ENCODE results near the gene GSTO2.
"Not testable (repeated sequence)": the region's sequence is repeated elsewhere in the genome, so short reads cannot be mapped to it uniquely, and the experiment has no call there.

GSTO2 gene

DNA sequence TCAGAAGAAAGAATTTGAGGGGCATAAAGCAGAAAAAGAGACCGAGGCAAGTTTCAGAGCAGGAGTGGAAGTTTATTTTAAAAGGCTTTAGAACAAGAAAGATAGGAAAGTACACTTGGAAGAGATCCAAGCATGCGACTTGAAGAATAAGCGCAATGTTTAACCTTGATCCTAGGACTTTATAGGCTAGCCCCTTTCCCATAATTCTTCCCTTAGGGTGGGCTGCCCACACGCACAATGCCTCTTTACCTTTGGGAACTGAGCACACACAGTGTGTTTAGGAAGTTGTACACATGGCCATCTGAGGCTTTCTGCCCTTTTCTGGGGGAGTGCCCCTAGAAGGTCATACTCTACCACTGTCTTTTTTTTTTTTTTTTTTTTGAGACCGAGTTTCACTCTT lies 25.5 kb upstream of the GSTO2 start:
- H3K4me3 ChIP-seq (ENCODE audit: low read depth, low read length), result no peak overlapping the region
- ChIA-PET POLR2A (no interaction called here), CTCF (no interaction called here)
- no peak for DNase-seq (ENCODE audit: low read depth, low spot score)
- TF ChIP-seq, protein P1, sequence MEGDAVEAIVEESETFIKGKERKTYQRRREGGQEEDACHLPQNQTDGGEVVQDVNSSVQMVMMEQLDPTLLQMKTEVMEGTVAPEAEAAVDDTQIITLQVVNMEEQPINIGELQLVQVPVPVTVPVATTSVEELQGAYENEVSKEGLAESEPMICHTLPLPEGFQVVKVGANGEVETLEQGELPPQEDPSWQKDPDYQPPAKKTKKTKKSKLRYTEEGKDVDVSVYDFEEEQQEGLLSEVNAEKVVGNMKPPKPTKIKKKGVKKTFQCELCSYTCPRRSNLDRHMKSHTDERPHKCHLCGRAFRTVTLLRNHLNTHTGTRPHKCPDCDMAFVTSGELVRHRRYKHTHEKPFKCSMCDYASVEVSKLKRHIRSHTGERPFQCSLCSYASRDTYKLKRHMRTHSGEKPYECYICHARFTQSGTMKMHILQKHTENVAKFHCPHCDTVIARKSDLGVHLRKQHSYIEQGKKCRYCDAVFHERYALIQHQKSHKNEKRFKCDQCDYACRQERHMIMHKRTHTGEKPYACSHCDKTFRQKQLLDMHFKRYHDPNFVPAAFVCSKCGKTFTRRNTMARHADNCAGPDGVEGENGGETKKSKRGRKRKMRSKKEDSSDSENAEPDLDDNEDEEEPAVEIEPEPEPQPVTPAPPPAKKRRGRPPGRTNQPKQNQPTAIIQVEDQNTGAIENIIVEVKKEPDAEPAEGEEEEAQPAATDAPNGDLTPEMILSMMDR (IDR thresholded peaks at IDR 0.05; ENCODE audit: insufficient read depth, low read length, missing control alignments), result no peak

- ChIA-PET POLR2A (no interaction called here), CTCF (no interaction called here)
- DNase-seq (ENCODE audit: low read depth, low spot score), result no peak
- TF ChIP-seq, protein P1 (IDR thresholded peaks at IDR 0.05; ENCODE audit: insufficient read depth, low read length, missing control alignments), result no peak
- no peak overlapping the region for H3K4me3 ChIP-seq (ENCODE audit: low read depth, low read length)
These were observed 23.8 kb upstream of the GSTO2 start for GRCh38 chr10:104245066-104245632.

GRCh38 chr10:104246976-104247375 lies 22.0 kb upstream of the GSTO2 start:
- POLR2A ChIA-PET, result no interaction called here
- H3K4me3 ChIP-seq (ENCODE audit: low read depth, low read length), result no peak overlapping the region
- CTCF ChIA-PET, result no interaction called here
- no peak for DNase-seq (ENCODE audit: low read depth, low spot score)
- TF ChIP-seq, protein P1 (IDR thresholded peaks at IDR 0.05; ENCODE audit: insufficient read depth, low read length, missing control alignments), result no peak

- H3K4me3 ChIP-seq (ENCODE audit: low read depth, low read length), result no peak overlapping the region
- POLR2A ChIA-PET, result no interaction called here
- CTCF ChIA-PET, result no interaction called here
- TF ChIP-seq, protein P1 (IDR thresholded peaks at IDR 0.05; ENCODE audit: insufficient read depth, low read length, missing control alignments), result no peak
- no peak for DNase-seq (ENCODE audit: low read depth, low spot score)
These were observed 21.4 kb upstream of the GSTO2 start for GRCh38 chr10:104247513-104248146.

DNA sequence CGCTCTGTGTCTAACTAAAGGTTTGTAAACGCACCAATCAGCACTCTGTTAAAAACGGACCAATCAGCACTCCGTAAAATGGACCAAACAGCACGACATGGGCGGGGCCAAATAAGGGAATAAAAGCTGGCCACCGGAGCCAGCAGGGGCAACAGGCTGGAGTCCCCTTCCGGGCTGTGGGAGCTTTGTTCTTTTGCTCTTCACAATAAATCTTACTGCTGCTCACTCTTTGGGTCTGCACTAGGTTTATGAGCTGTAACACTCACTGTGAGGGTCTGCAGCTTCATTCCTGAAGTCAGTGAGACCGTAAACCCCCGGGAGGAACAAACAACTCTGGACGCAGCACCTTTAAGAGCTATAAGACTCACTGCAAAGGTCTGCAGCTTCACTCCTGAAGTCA lies 20.1 kb upstream of the GSTO2 start:
- POLR2A ChIA-PET, result not testable (repeated sequence)

DNA sequence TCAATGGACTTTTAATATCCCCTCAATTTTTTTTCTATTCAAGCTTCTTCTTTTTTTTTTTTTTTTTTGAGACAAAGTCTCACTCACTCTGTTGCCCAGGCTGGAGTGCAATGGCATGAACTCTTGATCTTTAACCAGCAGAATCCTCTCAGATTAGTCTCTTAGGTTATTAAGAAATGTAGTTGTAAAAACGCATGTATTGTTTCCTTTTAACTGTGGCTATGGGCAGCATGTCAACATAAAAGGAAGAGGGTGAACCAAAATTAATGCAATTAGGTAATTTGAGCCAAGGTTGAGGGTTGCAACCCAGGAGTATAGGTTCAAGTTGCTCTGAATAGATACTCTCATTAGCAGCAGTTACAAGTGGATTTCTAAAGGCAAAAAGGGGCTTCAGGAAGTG lies 18.6 kb upstream of the GSTO2 start:
- no peak for DNase-seq (ENCODE audit: low read depth, low spot score)
- TF ChIP-seq, protein P1 (IDR thresholded peaks at IDR 0.05; ENCODE audit: insufficient read depth, low read length, missing control alignments), result no peak
- ChIA-PET CTCF (no interaction called here), POLR2A (no interaction called here)
- H3K4me3 ChIP-seq (ENCODE audit: low read depth, low read length), result no peak overlapping the region

More for the DNA sequence above, 20.1 kb upstream of the GSTO2 start:
- CTCF ChIA-PET; DNase-seq (ENCODE audit: low read depth, low spot score); H3K4me3 ChIP-seq (ENCODE audit: low read depth, low read length): not testable (repeated sequence)

DNA sequence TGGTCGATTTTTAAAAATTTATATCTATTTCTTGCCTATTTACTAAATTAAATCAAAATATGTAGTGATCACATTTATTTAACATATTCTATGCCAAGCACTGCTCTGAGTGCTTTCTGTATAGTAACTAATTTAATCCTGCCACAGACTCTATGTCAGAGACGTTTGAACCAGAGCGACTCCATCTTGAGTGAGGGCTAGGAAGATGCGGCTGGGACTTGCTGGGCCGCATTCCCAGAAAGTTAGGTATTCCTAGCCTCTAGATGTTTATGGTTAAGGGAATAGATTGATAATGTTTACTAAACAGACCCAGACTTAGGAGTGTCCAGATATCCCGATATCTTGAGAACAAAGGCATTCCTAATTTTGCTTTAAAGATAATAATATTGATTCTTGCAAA lies 17.5 kb upstream of the GSTO2 start:
- no peak overlapping the region for H3K4me3 ChIP-seq (ENCODE audit: low read depth, low read length)
- POLR2A ChIA-PET, result no interaction called here
- DNase-seq (ENCODE audit: low read depth, low spot score), result no peak
- TF ChIP-seq, protein P1 (IDR thresholded peaks at IDR 0.05; ENCODE audit: insufficient read depth, low read length, missing control alignments), result no peak
- CTCF ChIA-PET, result no interaction called here

All from AG04449 (cell line).